Aorta (tissue), 5 donors: ENCODE data around the gene MARVELD1. TPM values are rescaled to one million over a fixed set of nuclear protein-coding genes. Genes with fewer than 3 reads are reported as not detected.

ENCODE experiments used
- ATAC-seq: fragments of 200-7000 bp; cut with Tn5 transposase; one replicate; pipeline ENCODE4 v1.9.1; 2022; ENCODE audit warnings: moderate library complexity; ENCODE audit not compliant: low FRiP score
- DNase-seq, 2 donors: peaks; one replicate each; pipeline ENCODE4 v3.0.0-alpha.2; 2020
- H3K27ac ChIP-seq, 2 donors: one replicate each; pipeline ENCODE4 v1.5.1; 2013; ENCODE audit warnings: low read length in 2 of 2, mild to moderate bottlenecking in 2 of 2, moderate library complexity in 2 of 2, control low read depth in 1 of 2, inconsistent platforms in 1 of 2, low read depth in 1 of 2
- H3K27me3 ChIP-seq, 2 donors: one replicate each; pipeline ENCODE4 v1.6.1; 2013; ENCODE audit warnings: control low read depth in 1 of 2, low read length in 1 of 2, mild to moderate bottlenecking in 1 of 2, moderate library complexity in 1 of 2; ENCODE audit not compliant: insufficient read depth in 2 of 2, control insufficient read depth in 1 of 2
- H3K36me3 ChIP-seq, 2 donors: one replicate each; pipeline ENCODE4 v1.6.1; 2013; ENCODE audit warnings: control low read depth in 1 of 2, low read length in 1 of 2, mild to moderate bottlenecking in 1 of 2; ENCODE audit not compliant: insufficient read depth in 2 of 2, control insufficient read depth in 1 of 2
- H3K4me1 ChIP-seq, 2 donors: one replicate each; pipeline ENCODE4 v1.6.1; 2013; ENCODE audit warnings: low read length in 2 of 2, control low read depth in 1 of 2, mild to moderate bottlenecking in 1 of 2, moderate library complexity in 1 of 2; ENCODE audit not compliant: insufficient read depth in 2 of 2, control insufficient read depth in 1 of 2
- H3K4me3 ChIP-seq, 2 donors: one replicate each; pipeline ENCODE4 v1.5.1; 2013; ENCODE audit warnings: low read length in 2 of 2, control low read depth in 1 of 2, mild to moderate bottlenecking in 1 of 2
- H3K9me3 ChIP-seq: one replicate; pipeline ENCODE4 v1.6.1; 2013; ENCODE audit warnings: mild to moderate bottlenecking, low read length; ENCODE audit not compliant: control insufficient read depth
- WGBS, 2 donors: extraction: QIAGEN DNeasy Blood & Tissue Kit; methylation state at CpG; one replicate each; pipeline ENCODE4 v1.1.7; 2013; 5-methylcytosine and 5-hydroxymethylcytosine counted together
- intact Hi-C, 2 donors: fragments of 100-400 bp; cut with DNase I; formaldehyde crosslinking; loops; one replicate each; pipeline versions ENCODE4 v1.14.2 to v1.15.0; 2022
- polyA plus RNA-seq, 2 donors: library from polyadenylated mRNA; stranded (reverse); fragments of 200-250 nt; gene quantifications; one replicate each; pipeline ENCODE4 v1.2.3, GENCODE V29; 2013
- total RNA-seq, 2 donors: library from RNA; stranded (reverse); fragmentation: NEBNext Ultra II Directional; extraction: Animal tissue kit (Norgen Biotek cat#: 25700); gene quantifications; one replicate each; pipeline ENCODE4 v1.2.1, GENCODE V29; 2021
- donor health status: healthy with polysubstance abuse.
- donor health status: Bipolar disorder and iron deficiency.
- donor health status: DM: no; HTN: no; CAD: no.
- donor health status: DM: no; HTN: no; CAD: no.
- donor health status: DM: yes; HTN: yes; CAD: no.

MARVELD1 gene
- total and polyA plus RNA-seq, 4 donors = 48.1 to 92.4 (median 86.6) TPM

- ATAC-seq = no peak
- Histone ChIP-seq H3K9me3 (no peaks in the 10 kb centered on the region), H3K4me3 (no peak overlapping the region), H3K27ac (no peak overlapping the region), H3K27me3 (no peaks in the 10 kb centered on the region), H3K36me3 (no peaks in the 10 kb centered on the region), H3K4me1 (peaks cover 0 to 6% of the 10 kb centered on the region in 2 donors)
- intact Hi-C loops = no loop called here
- peak in 1 of 2 donors; percentile 12 for DNase-seq
- WGBS, 2 donors = 96 to 97% methylated on average over 5 of the region's 5 CpGs
These were observed 15.5 kb downstream of the MARVELD1 start for GRCh38 chr10:97729014-97729413.

GRCh38 chr10:97731346-97732051 is 18.0 kb downstream of the MARVELD1 start:
- ATAC-seq (peak; percentile 89), DNase-seq (peak; percentile 53 to 72)
- no peaks in the 10 kb centered on the region for H3K9me3 ChIP-seq
- no peak overlapping the region for H3K4me3 ChIP-seq
- H3K27ac ChIP-seq = no peak overlapping the region
- no peaks in the 10 kb centered on the region for H3K27me3 ChIP-seq
- WGBS, 2 donors = 59 to 63% methylated on average over 9 of the region's 9 CpGs
- peaks cover 0 to 2% of the 10 kb centered on the region in 2 donors for H3K4me1 ChIP-seq
- no peaks in the 10 kb centered on the region for H3K36me3 ChIP-seq
- intact Hi-C loops = loop anchor here (1.0 to 2.0 kb wide), 3 partner anchors 29 to 55 kb away; no protein-coding TSS in a partner anchor

GRCh38 chr10:97732052-97732359 is 18.5 kb downstream of the MARVELD1 start:
- intact Hi-C loops = no loop called here
- 66 to 74% methylated on average over 4 of the region's 4 CpGs for WGBS, 2 donors
- ATAC-seq (no peak), DNase-seq (no peak)
- Histone ChIP-seq H3K36me3 (no peaks in the 10 kb centered on the region), H3K27me3 (no peaks in the 10 kb centered on the region), H3K4me3 (no peak overlapping the region), H3K9me3 (no peaks in the 10 kb centered on the region), H3K4me1 (no peaks in the 10 kb centered on the region), H3K27ac (no peak overlapping the region)

- ATAC-seq = no peak
- intact Hi-C loops = no loop called here
- 86 to 90% methylated on average over 5 of the region's 5 CpGs for WGBS, 2 donors
- Histone ChIP-seq H3K9me3 (no peaks in the 10 kb centered on the region), H3K27ac (no peak overlapping the region), H3K4me3 (no peak overlapping the region), H3K27me3 (no peaks in the 10 kb centered on the region), H3K4me1 (no peaks in the 10 kb centered on the region), H3K36me3 (no peaks in the 10 kb centered on the region)
- no peak for DNase-seq
These were observed 19.7 kb downstream of the MARVELD1 start for GRCh38 chr10:97733256-97733655.

- no peak for ATAC-seq
- H3K36me3 ChIP-seq = peaks cover 0 to 2% of the 10 kb centered on the region in 2 donors
- intact Hi-C loops = no loop called here
- no peak overlapping the region for H3K4me3 ChIP-seq
- peak in 1 of 2 donors; percentile 20 for DNase-seq
- no peaks in the 10 kb centered on the region for H3K4me1 ChIP-seq
- H3K9me3 ChIP-seq = no peaks in the 10 kb centered on the region
- no peaks in the 10 kb centered on the region for H3K27me3 ChIP-seq
- H3K27ac ChIP-seq = no peak overlapping the region
- 87 to 88% methylated on average over 6 of the region's 6 CpGs for WGBS, 2 donors
These were observed 20.5 kb downstream of the MARVELD1 start for GRCh38 chr10:97734021-97734420.

- ATAC-seq (peak; percentile 3), DNase-seq (peak in 1 of 2 donors; percentile 10)
- no peaks in the 10 kb centered on the region for H3K4me1 ChIP-seq
- peaks cover 0 to 2% of the 10 kb centered on the region in 2 donors for H3K36me3 ChIP-seq
- intact Hi-C loops = no loop called here
- no peaks in the 10 kb centered on the region for H3K9me3 ChIP-seq
- H3K27me3 ChIP-seq = no peaks in the 10 kb centered on the region
- H3K27ac ChIP-seq = no peak overlapping the region
- 66 to 68% methylated on average over 13 of the region's 13 CpGs for WGBS, 2 donors
- no peak overlapping the region for H3K4me3 ChIP-seq
These were observed 22.9 kb downstream of the MARVELD1 start for GRCh38 chr10:97736403-97736901.

- H3K27ac ChIP-seq = peak within 1 kb of the TSS; percentile 15 to 56
- intact Hi-C loops = no loop called here
- DNase-seq = peak; percentile 98 to 99
- H3K9me3 ChIP-seq = no peaks in the 10 kb centered on the region
- H3K36me3 ChIP-seq = peaks cover 0 to 2% of the 10 kb centered on the region in 2 donors
- WGBS, 2 donors = 0% methylated on average over 71 to 72 of the region's 72 CpGs
- H3K4me3 ChIP-seq = peak within 1 kb of the TSS; percentile 38 to 62
- peak; percentile 97 for ATAC-seq
- H3K27me3 ChIP-seq = no peaks in the 10 kb centered on the region
- no peaks in the 10 kb centered on the region for H3K4me1 ChIP-seq
These were observed 23.6 kb downstream of the MARVELD1 start, which contains the start of gene ZFYVE27 for GRCh38 chr10:97736902-97737769. TSS of gene ZFYVE27 (plus strand) at chr10:97737128. CDS start at chr10:97738478, 1,350 bp downstream.

- Histone ChIP-seq H3K4me1 (no peaks in the 10 kb centered on the region), H3K9me3 (no peaks in the 10 kb centered on the region), H3K27me3 (no peaks in the 10 kb centered on the region), H3K27ac (peak overlapping the region in 1 of 2 donors; percentile 56), H3K36me3 (peaks cover 0 to 2% of the 10 kb centered on the region in 2 donors), H3K4me3 (peak overlapping the region; percentile 38 to 62)
- ATAC-seq = no peak
- peak in 1 of 2 donors; percentile 0 for DNase-seq
- WGBS, 2 donors = 26 to 27% methylated on average over 14 of the region's 14 CpGs
- intact Hi-C loops = no loop called here
These were observed 24.3 kb downstream of the MARVELD1 start for GRCh38 chr10:97737770-97738265.
